Liver (tissue), 9 donors: ENCODE data around the gene DPYSL4. TPM values are rescaled to one million over a fixed set of nuclear protein-coding genes. Genes with fewer than 3 reads are reported as not detected.

Experiments
- DNase-seq: peaks from one replicate; pipeline ENCODE4 v3.0.0-alpha.2; 2017; ENCODE audit warnings: low spot score
- H3K27ac ChIP-seq, 2 donors: one replicate each; pipeline ENCODE4 v1.7.0; 2013; ENCODE audit warnings: inconsistent platforms in 2 of 2, low read length in 2 of 2, control low read depth in 1 of 2, low read depth in 1 of 2, mild to moderate bottlenecking in 1 of 2
- H3K27me3 ChIP-seq, 4 donors: one replicate each; pipeline versions ENCODE4 v1.6.1 to v1.7.0; 2013; ENCODE audit warnings: low read length in 3 of 4, inconsistent platforms in 1 of 4, mild to moderate bottlenecking in 1 of 4, moderate library complexity in 1 of 4; ENCODE audit not compliant: control insufficient read depth in 4 of 4, insufficient read depth in 4 of 4
- H3K36me3 ChIP-seq, 4 donors: one replicate each; pipeline versions ENCODE4 v1.6.1 to v1.7.0; 2013; ENCODE audit warnings: low read length in 3 of 4, mild to moderate bottlenecking in 3 of 4, low read depth in 1 of 4, moderate library complexity in 1 of 4; ENCODE audit not compliant: control insufficient read depth in 4 of 4, insufficient read depth in 3 of 4
- H3K4me1 ChIP-seq, 4 donors: one replicate each; pipeline versions ENCODE4 v1.6.1 to v1.7.0; 2013; ENCODE audit warnings: low read length in 3 of 4, mild to moderate bottlenecking in 3 of 4, moderate library complexity in 1 of 4; ENCODE audit not compliant: control insufficient read depth in 4 of 4, insufficient read depth in 4 of 4
- H3K4me3 ChIP-seq, 3 donors: one replicate each; pipeline versions ENCODE4 v1.6.1 to v1.7.0; 2013; ENCODE audit warnings: low read length in 3 of 3, control low read depth in 1 of 3, low read depth in 1 of 3, mild to moderate bottlenecking in 1 of 3
- H3K9ac ChIP-seq, 2 donors: one replicate each; pipeline ENCODE4 v1.7.0; 2013; ENCODE audit warnings: low read length in 2 of 2, mild to moderate bottlenecking in 2 of 2, moderate library complexity in 2 of 2, control low read depth in 1 of 2, low read depth in 1 of 2
- H3K9me3 ChIP-seq, 4 donors: one replicate each; pipeline versions ENCODE4 v1.6.1 to v1.7.0; 2013; ENCODE audit warnings: low read length in 3 of 4; ENCODE audit not compliant: control insufficient read depth in 4 of 4
- ATF3 ChIP-seq: IDR thresholded peaks from 2 replicates; pipeline ENCODE4 v1.6.1; 2016; ENCODE audit warnings: antibody characterized with exemption
- CTCF ChIP-seq: fragments of 150-350 bp; IDR thresholded peaks from 2 replicates; pipeline ENCODE4 v1.5.1; 2017; ENCODE audit warnings: improper control_type of control experiment, low read depth, low read length; ENCODE audit not compliant: missing input control
- EGR1 ChIP-seq, 2 donors: IDR thresholded peaks; 2 replicates each; pipeline ENCODE4 v1.6.1; 2016 to 2018; ENCODE audit warnings: antibody characterized with exemption in 2 of 2, low read depth in 2 of 2
- FOXA2 ChIP-seq: IDR thresholded peaks from 2 replicates; pipeline ENCODE4 v1.6.1; 2016; ENCODE audit warnings: antibody characterized with exemption
- GABPA ChIP-seq, 2 donors: IDR thresholded peaks in 1 of 2; conservative IDR thresholded peaks in 1 of 2; 2 replicates each; pipeline ENCODE4 v1.6.1; 2016; ENCODE audit warnings: antibody characterized with exemption in 2 of 2, mild to moderate bottlenecking in 1 of 2, moderate library complexity in 1 of 2
- HNF4A ChIP-seq, 2 donors: conservative IDR thresholded peaks; 2 replicates each; pipeline ENCODE4 v1.6.1; 2016; ENCODE audit warnings: antibody characterized with exemption in 2 of 2, mild to moderate bottlenecking in 2 of 2
- HNF4G ChIP-seq: IDR thresholded peaks from 2 replicates; pipeline ENCODE4 v1.6.1; 2016; ENCODE audit warnings: antibody characterized with exemption
- JUND ChIP-seq, 2 donors: IDR thresholded peaks; 2 replicates each; pipeline ENCODE4 v1.6.1; 2016; ENCODE audit warnings: antibody characterized with exemption in 2 of 2
- MAX ChIP-seq: IDR thresholded peaks from 2 replicates; pipeline ENCODE4 v1.6.1; 2016; ENCODE audit warnings: antibody characterized with exemption
- NR2F2 ChIP-seq: IDR thresholded peaks from 2 replicates; pipeline ENCODE4 v1.6.1; 2016; ENCODE audit warnings: antibody characterized with exemption
- REST ChIP-seq: IDR thresholded peaks from 2 replicates; pipeline ENCODE4 v1.6.1; 2016; ENCODE audit warnings: antibody characterized with exemption, mild to moderate bottlenecking
- TAF1 ChIP-seq: conservative IDR thresholded peaks from 2 replicates; pipeline ENCODE4 v1.6.1; 2016; ENCODE audit warnings: antibody characterized with exemption, mild to moderate bottlenecking
- ZBTB33 ChIP-seq: IDR thresholded peaks from 2 replicates; pipeline ENCODE4 v1.6.1; 2016; ENCODE audit warnings: antibody characterized with exemption
- WGBS: extraction: QIAGEN DNeasy Blood & Tissue Kit; methylation state at CpG from one replicate; pipeline ENCODE4 v1.1.7; 2013; 5-methylcytosine and 5-hydroxymethylcytosine counted together
- polyA plus RNA-seq, 2 donors: library from polyadenylated mRNA; stranded (reverse) in 1 of 2; unstranded in 1 of 2; fragments of 200-250 nt in 1 of 2; fragments of >200 nt in 1 of 2; fragmentation: Nextera tagmentation in 1 of 2; extraction: Ambion mirVana in 1 of 2; gene quantifications; one replicate each; pipeline versions ENCODE4 v1.2.1 to v1.2.3, GENCODE V29; 2013 to 2015
- total RNA-seq, 2 donors: library from RNA; depleted of rRNA; stranded (reverse); fragments of >200 nt; gene quantifications; one replicate each; pipeline ENCODE4 v1.2.3, GENCODE V29; 2014
- donor health status: healthy.
- donor health status: healthy.
- donor health status: healthy.
- donor health status: healthy.
- donor health status: healthy.

Gene DPYSL4
- total and polyA plus RNA-seq, 4 donors = 0.19 to 2.2 (median 0.26) TPM

GRCh38 chr10:132229834-132230556, 43.2 kb downstream of the DPYSL4 start:
- no peak for DNase-seq
- 70% methylated on average over 36 of the region's 36 CpGs for WGBS
- H3K27ac ChIP-seq = peak overlapping the region in 1 of 2 donors; percentile 7
- no peak overlapping the region for H3K4me3 ChIP-seq
- H3K36me3 ChIP-seq = no peaks in the 10 kb centered on the region
- H3K4me1 ChIP-seq = peaks cover 0 to 2% (median 0%) of the 10 kb centered on the region in 4 donors
- no peaks in the 10 kb centered on the region for H3K27me3 ChIP-seq
- no peaks in the 10 kb centered on the region for H3K9me3 ChIP-seq
- TF ChIP-seq CTCF = no peak
- no peak for TF ChIP-seq GABPA (IDR thresholded peaks at IDR 0.05 in 1 of 2, conservative IDR thresholded peaks at IDR 0.05 in 1 of 2)
- no peak for TF ChIP-seq ZBTB33
- no peak for TF ChIP-seq HNF4A (conservative IDR thresholded peaks at IDR 0.05)
- no peak for TF ChIP-seq ATF3
- TF ChIP-seq MAX = no peak
- no peak for TF ChIP-seq JUND (IDR thresholded peaks at IDR 0.05)
- TF ChIP-seq HNF4G = no peak
- TF ChIP-seq REST = no peak
- TF ChIP-seq FOXA2 = no peak
- no peak for TF ChIP-seq EGR1 (IDR thresholded peaks at IDR 0.05; ENCODE audit: low read depth in 2 of 2)
- no peak for TF ChIP-seq NR2F2
- no peak for TF ChIP-seq TAF1
- no peak overlapping the region for H3K9ac ChIP-seq
